Hematopoietic multipotent progenitor cell treated with erythropoietin and hydrocortisone succinate and interleukin-3 and kit ligand, for 8 days (in vitro differentiated cells): ENCODE data around the gene ADCY3.

ENCODE experiments used
- DNase-seq: peaks from one replicate; pipeline ENCODE4 v3.0.0-alpha.2; 2015

Gene ADCY3

GRCh38 chr2:24827321-24828237, 92.5 kb downstream of the ADCY3 start:
- peak; percentile 84 for DNase-seq

DNA sequence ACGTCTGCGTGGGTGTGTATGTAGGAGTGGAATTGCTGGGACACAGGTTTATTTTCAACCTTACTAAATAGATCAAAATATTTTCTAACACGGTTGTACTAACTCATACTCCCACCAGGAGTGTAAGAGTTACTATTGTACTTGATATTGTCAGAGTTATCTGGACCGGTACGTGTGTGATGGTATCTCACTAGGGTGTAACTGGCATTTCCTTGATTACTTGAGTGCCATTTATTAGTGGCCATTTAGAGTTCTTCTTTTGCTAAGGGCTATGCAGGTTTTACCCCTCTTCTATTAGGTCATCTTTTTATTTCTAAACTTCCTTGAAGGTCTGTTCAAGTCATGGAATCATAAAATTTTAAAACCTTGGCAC, 93.3 kb downstream of the ADCY3 start:
- DNase-seq = peak; percentile 27

GRCh38 chr2:24825883-24826772, 93.9 kb downstream of the ADCY3 start:
- DNase-seq = no peak

DNA sequence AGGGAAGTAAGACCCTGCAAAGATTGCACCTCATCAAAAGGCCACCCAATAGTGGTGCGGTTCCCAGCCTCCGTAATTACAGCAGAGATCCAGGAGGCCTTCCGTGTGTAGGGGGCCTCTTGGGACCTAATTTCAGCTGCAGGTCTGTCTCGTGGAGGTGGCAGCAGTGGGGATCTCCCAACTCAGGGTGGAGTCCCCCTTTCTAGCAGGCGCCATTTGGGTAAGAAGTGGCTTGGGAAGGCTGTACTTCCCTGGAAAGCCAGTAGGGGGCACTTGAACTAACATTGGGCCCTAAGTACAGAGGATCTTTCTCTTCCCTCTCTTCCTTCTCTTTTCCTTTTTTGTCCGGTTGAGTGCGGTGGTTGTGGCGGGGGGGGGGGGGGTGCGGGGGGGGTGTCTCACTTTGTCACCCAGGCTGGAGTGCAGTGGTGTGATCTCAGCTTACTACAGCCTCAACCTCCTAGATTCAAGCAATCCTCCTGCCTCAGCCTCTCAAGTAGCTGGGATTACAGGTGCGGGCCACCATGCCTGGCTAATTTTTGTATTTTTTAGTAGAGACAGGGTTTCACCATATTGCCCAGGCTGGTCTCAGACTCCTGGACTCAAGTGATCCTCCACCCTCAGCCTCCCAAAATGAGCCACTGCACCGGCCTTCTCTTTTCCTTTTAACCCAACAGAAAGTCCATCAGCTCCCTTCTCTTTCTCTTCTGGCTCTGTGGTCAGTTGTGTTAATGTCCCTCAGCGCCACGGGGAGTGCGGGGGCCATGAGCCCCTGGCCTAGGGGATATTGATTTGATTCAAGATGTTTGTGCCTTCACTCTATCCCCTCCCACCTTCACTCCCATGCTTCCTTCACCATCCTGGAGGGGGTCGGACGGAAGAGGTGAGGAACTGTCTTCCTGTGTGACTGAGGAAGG, 94.8 kb downstream of the ADCY3 start:
- peak; percentile 59 for DNase-seq

DNA sequence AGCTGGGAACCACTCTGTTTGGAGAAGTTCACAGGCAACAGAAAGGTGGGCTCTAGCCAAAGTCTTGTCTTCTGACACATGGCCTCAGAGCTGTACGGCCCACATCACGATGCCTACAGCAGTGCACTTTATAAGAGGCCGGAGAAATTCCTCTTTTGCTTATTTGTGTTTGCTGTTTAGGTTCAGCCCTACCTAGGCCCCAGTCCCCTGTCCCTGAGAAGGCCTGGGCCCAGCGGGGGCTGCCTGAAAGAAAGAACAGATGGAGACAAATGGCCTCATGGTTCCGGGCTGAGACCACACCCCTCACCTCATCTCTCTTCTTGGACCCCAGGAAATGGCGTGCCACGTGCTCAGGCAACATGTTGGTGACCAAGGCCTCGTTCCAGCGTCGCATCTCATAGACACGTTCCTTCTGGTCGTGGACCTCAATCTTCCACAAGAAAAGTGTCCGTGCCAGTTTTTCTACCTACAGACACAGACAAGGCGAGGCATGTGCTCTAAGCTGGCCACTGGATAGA, 95.9 kb downstream of the ADCY3 start:
- DNase-seq = no peak

DNA sequence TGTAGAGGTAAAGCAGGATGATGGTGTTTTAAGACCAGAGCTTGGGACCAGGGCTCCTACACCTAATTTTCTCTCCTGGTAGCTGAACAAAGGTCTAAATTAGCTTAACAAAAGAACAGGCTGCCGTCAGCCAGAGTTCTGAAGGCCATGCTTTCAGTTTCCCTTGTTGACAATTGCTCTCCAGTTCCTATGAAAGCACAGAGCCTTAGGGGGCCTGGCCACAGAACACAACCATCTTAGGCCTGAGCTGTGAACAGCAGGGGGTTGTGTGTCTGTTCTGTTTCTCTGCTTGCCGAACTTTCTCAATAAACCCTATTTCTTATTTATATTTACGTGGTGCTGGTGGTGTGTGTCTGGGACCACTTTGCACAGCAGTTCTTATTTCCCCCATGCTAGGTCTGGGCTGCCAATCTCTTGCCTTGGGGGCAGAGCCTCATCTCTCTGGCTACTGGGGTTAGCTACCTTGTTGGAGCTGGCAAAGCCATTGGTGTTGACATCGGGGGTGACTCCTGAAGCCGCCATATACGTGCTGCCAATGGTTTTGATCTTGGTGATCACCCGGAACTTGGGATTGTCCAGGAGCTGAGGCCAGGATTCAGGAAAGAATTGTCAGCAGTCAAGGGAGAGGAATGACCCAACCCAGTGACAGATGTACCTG, 97.9 kb downstream of the ADCY3 start:
- DNase-seq = no peak

- no peak for DNase-seq
Observed at GRCh38 chr2:24821433-24821891, 98.6 kb downstream of the ADCY3 start.

DNA sequence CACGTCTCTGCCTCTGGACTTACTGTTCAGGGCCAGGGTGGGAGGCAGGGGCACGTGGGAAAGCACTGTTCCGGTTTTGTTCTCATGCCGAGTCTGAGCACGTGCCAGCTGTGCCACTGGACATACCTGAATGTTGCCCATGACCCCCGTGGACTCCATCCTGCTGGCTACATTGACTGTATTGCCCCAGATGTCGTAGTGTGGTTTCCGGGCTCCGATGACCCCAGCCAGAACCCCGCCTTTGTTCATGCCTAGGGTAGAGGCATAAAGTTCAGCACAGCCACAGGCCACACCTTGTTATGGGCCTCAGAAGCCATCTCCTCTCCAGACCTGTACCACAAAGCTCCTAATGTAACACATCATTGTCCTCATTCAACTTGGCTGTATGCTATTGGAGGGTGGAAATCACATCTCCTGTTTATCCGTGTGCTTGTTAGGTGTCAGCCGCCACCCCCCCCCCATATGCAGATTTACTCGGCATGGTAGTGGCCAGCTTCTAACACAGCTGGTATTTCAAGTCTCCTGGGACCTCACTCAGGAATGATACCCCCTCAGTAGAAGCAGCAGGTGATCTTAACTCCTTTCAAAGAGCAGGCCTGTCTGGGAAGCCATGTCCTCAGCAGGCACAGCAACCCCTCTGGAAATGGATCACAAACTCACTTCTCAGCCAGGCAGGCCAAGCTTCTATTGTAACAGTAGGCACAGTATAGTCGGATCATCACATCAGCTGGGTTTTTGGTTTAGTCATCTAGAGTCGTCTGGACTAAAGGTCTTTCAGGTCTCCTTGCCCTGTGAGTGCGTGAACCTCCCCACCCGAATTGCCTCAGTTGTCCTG, 99.2 kb downstream of the ADCY3 start:
- no peak for DNase-seq

GRCh38 chr2:24820175-24820513, 99.9 kb downstream of the ADCY3 start:
- DNase-seq = no peak

DNA sequence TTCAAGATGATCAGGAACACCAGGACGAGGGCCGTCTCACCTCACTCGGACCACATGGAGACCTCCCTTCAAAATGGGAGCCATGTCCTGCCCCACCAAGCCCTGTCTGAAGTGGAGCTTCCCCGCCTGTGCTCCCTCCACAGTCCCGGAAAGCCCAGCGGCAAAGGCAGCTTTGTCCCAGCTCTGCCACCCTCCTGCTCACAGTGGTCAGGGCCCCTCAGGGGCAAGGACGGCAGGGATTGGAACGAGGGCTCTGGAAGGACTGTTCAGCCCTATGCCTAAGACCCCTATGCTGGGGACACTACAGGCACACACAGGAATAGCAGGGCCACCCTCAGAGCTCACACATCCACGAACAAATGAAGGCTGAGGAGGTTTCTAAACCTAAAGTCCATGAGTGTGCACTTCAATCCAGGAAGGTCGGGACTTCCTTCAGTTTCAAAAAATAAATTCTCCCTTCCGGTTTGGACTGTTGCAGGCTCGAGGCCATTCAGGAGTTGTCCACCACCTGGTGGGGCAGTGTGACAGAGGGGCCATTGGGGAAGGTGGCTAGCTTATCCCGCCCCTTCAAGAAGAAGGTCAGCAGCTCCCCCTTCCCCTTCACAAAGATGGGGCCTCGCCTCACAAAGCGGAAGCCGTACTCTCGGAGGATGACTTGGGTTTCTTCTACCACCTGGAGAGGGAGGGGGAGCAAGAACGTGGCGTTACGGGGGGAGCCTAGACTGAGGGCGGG, 100.4 kb downstream of the ADCY3 start:
- no peak for DNase-seq

- DNase-seq = peak; percentile 67
Observed at GRCh38 chr2:24818721-24819167, 101.3 kb downstream of the ADCY3 start.

DNA sequence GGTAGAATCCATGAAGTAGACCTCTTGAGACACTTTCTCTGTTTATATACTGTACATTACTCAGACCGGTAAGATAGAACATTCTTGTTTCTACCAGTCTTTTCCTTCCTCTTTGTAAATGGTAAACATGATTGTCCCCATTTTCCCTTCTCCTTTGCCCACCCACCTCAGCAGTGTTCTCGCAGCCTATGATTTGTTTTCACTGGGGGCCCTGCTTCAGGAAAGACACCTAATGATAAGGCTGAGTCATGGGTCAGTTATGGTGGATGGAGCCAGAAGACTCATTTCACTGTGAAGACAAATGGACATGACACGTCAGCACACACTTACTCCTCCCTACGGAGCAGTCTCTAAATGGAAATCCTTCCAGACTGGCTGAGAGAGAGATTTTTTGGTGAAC, 103.2 kb downstream of the ADCY3 start:
- no peak for DNase-seq

DNA sequence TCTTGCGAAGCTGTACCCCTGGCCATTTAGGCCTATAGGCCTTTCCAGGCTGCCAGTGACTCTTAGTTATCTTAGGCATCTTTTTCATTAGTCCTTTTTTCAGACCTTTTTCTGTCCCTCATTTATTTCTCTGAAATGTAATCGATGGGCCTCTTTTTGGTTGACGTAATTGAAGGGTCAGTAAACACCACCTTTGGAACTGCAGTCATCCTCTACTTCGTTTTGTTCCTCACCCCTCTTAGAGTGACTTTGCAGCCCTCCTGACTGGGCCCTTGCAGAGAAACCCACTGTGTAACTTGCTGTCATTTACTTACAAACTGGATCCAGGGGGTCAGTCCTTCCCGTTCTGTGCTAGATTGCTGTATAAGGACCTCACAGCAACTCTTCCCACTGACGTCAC, 103.6 kb downstream of the ADCY3 start:
- no peak for DNase-seq

GRCh38 chr2:24815171-24815570, 104.9 kb downstream of the ADCY3 start:
- no peak for DNase-seq

- DNase-seq = no peak
Observed at GRCh38 chr2:24814516-24814915, 105.5 kb downstream of the ADCY3 start.

- DNase-seq = no peak
Observed at GRCh38 chr2:24813691-24814137, 106.3 kb downstream of the ADCY3 start.

GRCh38 chr2:24809316-24810007, 110.6 kb downstream of the ADCY3 start:
- no peak for DNase-seq

- DNase-seq = no peak
Observed at GRCh38 chr2:24806661-24807036, 113.4 kb downstream of the ADCY3 start.
